RWPE1 (cell line): ENCODE data around the gene BMP2K.

ENCODE experiments used
- CTCF ChIA-PET: fragments of 350-600 bp; sonication (Branson Sonifier 250); formaldehyde crosslinking; extraction: SDS; loops from one replicate; lab custom pipeline; 2021; lab: Yijun Ruan, JAX
- POLR2A ChIA-PET: fragments of 400-600 bp; formaldehyde crosslinking; extraction: SDS; loops from one replicate; lab custom pipeline; 2020; ENCODE audit warnings: antibody characterized with exemption; ENCODE audit not compliant: low non-redundant PET; lab: Yijun Ruan, JAX
- DNase-seq: peaks from one replicate; pipeline ENCODE4 v3.0.0; 2012; ENCODE audit warnings: low spot score
- H3K27ac ChIP-seq: fragments of 450-650 bp; 2 replicates; pipeline ENCODE4 v1.5.1; 2017
- TF ChIP-seq, protein P1 (sequence below): fragments of 450-650 bp; conservative IDR thresholded peaks from 2 replicates; pipeline ENCODE4 v1.5.1; 2017; ENCODE audit warnings: low read depth, mild to moderate bottlenecking

Gene BMP2K

DNA sequence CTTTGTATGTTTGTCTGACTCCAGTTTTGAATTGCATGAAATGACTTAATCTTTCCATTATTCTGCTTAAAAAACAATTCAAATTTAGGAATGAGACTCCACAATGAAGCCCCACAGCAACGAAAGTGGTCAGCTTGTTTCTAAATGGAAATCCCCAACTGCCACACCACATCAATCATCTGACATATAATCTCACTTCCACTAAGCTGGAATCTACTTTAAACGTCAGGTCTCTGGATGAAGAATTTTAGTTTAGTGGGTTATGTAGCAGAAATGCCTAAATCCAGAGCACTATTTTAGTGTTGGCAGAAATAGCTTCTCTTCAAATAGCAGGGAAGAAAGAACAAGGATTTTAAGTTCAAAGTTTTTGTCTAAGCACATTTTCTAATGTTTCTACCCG is 1.7 kb upstream of the BMP2K start:
- ChIA-PET CTCF (interaction anchor here (0.7 kb wide), 2 partner anchors 32 to 622 kb away, joined by 3 read pairs; no protein-coding TSS in a partner anchor), POLR2A (no interaction called here)
- no peak for DNase-seq
- no peak overlapping the region for H3K27ac ChIP-seq
- TF ChIP-seq, protein P1, sequence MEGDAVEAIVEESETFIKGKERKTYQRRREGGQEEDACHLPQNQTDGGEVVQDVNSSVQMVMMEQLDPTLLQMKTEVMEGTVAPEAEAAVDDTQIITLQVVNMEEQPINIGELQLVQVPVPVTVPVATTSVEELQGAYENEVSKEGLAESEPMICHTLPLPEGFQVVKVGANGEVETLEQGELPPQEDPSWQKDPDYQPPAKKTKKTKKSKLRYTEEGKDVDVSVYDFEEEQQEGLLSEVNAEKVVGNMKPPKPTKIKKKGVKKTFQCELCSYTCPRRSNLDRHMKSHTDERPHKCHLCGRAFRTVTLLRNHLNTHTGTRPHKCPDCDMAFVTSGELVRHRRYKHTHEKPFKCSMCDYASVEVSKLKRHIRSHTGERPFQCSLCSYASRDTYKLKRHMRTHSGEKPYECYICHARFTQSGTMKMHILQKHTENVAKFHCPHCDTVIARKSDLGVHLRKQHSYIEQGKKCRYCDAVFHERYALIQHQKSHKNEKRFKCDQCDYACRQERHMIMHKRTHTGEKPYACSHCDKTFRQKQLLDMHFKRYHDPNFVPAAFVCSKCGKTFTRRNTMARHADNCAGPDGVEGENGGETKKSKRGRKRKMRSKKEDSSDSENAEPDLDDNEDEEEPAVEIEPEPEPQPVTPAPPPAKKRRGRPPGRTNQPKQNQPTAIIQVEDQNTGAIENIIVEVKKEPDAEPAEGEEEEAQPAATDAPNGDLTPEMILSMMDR: no peak

- H3K27ac ChIP-seq: peak overlapping the region; percentile 91
- DNase-seq: peak; percentile 80
These were observed 659 bp upstream of the BMP2K start for GRCh38 chr4:78775303-78776078.

DNA sequence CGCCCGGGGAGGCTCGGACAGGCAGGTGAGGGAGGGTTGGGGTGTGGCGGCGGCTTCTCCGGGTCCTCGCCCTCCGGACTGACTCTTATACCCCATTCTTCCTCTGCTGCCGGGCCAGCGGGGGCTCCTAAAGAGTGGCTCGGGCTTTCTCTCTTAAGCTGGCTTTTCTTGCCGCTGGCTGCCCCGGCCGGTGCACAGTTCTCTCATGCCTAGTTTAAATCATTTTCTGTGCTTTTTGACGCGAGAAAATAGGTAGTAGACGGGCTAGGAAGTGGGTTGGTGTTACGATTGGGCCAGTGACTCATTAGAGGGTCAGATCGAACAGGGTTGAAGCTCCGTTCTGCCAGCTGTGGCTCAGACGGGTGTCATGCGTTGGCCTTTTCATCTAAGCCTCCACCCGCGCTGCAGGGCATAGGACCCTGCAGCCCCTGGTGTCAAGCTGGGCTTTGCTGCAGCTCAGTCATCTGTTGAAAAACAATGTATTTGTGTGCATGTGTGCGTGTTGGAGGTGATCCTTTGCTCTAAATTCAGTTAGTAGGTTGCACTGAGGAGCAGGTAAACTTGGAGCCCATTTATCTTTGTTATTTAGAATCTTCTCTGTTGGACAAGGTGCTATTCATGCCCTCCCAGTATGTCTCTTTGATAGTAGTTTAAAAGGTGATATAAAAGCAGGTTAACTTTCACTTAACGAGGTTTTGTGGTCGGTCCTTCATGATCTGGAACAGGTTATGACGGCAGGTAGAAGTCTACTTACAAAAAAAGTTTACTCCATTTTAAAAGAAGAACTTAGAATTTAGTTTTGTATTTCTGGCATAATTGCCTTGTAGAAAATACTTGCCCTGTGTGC is 802 bp downstream of the BMP2K start:
- DNase-seq: peak; percentile 82
- peak overlapping the region; percentile 91 for H3K27ac ChIP-seq
- TF ChIP-seq, protein P1: no peak
- ChIA-PET CTCF (interaction anchor here (0.6 kb wide), 1 partner anchor 875 kb away, joined by 3 read pairs; no protein-coding TSS in a partner anchor), POLR2A (interaction anchor here (1.0 kb wide), 1 partner anchor 131 kb away, joined by 3 read pairs; no protein-coding TSS in a partner anchor)

More at GRCh38 chr4:78775303-78776078, 659 bp upstream of the BMP2K start:
- ChIA-PET CTCF (interaction anchor here (0.6 to 0.7 kb wide), 2 partner anchors 30 to 1591 kb away, joined by 3 to 6 read pairs; no protein-coding TSS in a partner anchor), POLR2A (no interaction called here)
- TF ChIP-seq, protein P1: no peak

GRCh38 chr4:78777576-78777940 is 1.4 kb downstream of the BMP2K start:
- H3K27ac ChIP-seq: no peak overlapping the region
- DNase-seq: no peak
- TF ChIP-seq, protein P1: no peak
- CTCF ChIA-PET: no interaction called here
- POLR2A ChIA-PET: no interaction called here

- ChIA-PET CTCF (interaction anchor here (0.6 kb wide), 1 partner anchor 270 kb away, joined by 3 read pairs; no protein-coding TSS in a partner anchor), POLR2A (no interaction called here)
- no peak overlapping the region for H3K27ac ChIP-seq
- DNase-seq: no peak
- TF ChIP-seq, protein P1: no peak
These were observed 2.4 kb downstream of the BMP2K start for GRCh38 chr4:78778530-78778929.

DNA sequence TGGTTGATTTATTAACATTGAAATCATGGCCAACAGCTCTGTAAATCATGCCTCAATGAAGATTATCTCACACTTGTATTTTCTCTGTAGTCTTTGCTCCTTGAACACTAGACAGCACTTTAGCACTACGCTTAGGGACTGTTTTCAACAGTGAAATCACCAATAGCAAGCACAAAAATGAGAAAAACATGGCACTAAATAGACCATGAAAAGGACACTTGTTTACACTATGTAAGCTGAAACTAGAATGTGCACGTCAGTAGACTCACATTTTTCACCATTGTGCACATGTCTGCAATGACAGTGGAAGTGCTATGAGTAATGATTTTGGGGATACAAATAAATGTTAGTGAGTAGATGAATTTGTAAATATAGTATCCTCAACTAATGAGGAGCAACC is 3.1 kb downstream of the BMP2K start:
- TF ChIP-seq, protein P1: no peak
- H3K27ac ChIP-seq: no peak overlapping the region
- ChIA-PET POLR2A (no interaction called here), CTCF (no interaction called here)
- no peak for DNase-seq
